ENCODE data around the gene SLC16A6. TPM values are rescaled to one million over a fixed set of nuclear protein-coding genes. Genes with fewer than 3 reads are reported as not detected.

Gene SLC16A6
- total and polyA plus RNA-seq, 2 of the 4 experiments (the other 2 are of a cell fraction), result 0.22 to 0.54 TPM

GRCh38 chr17:68304706-68305105, 13.8 kb upstream of the SLC16A6 start:
- H4K5ac ChIP-seq (ENCODE audit: low read depth, low read length), result no peak overlapping the region
- no peak overlapping the region for H3K27ac ChIP-seq (ENCODE audit: insufficient read depth, low read length)
- H3K27me3 ChIP-seq (ENCODE audit: control insufficient read depth, insufficient read depth, low read length), result no peaks in the 10 kb centered on the region
- no peaks in the 10 kb centered on the region for H4K20me1 ChIP-seq (ENCODE audit: insufficient read depth, low read length)
- DNase-seq (no peak), ATAC-seq (ENCODE audit: low read depth) (no peak)
- no peak overlapping the region for H2BK15ac ChIP-seq (ENCODE audit: low read depth, low read length)
- intact Hi-C loops (cut with micrococcal nuclease), result no loop called here
- BruUV-seq (replicated peaks), result no TSS peak
- H2AK9ac ChIP-seq (replicated peaks; ENCODE audit: low read depth, low read length, poor library complexity), result no peak overlapping the region
- no peaks in the 10 kb centered on the region for H3K9me3 ChIP-seq (ENCODE audit: control insufficient read depth, insufficient read depth, low read length)
- H3K4me1 ChIP-seq (ENCODE audit: control insufficient read depth, insufficient read depth, low read length), result peaks cover 3% of the 10 kb centered on the region; the same call in 1 of the 2 replicates
- no peak overlapping the region for H3K9ac ChIP-seq (ENCODE audit: low read depth, low read length)
- dilution Hi-C loops (cut with HindIII; ENCODE audit: low sequenced_read_pairs, unreplicated experiment), result no loop called here
- H2BK20ac ChIP-seq (ENCODE audit: low read depth, low read length), result no peak overlapping the region
- H3K56ac ChIP-seq (ENCODE audit: extremely low read depth, insufficient read depth, low read length), result no peak overlapping the region
- no peak overlapping the region for H3K14ac ChIP-seq (replicated peaks; ENCODE audit: low read depth, low read length)
- no peaks in the 10 kb centered on the region for H3K36me3 ChIP-seq (ENCODE audit: control insufficient read depth, insufficient read depth, low read length)
- H3K9me1 ChIP-seq (ENCODE audit: insufficient read depth, low read length), result no peaks in the 10 kb centered on the region
- no peak overlapping the region for H3K4ac ChIP-seq (ENCODE audit: low read depth, low read length)
- no peak overlapping the region for H2BK120ac ChIP-seq (ENCODE audit: low read depth, low read length)
- no CpG with 5 or more reads among the region's 6 CpGs for WGBS, 2 experiments (ENCODE audit: extremely low coverage in 2 of 2, insufficient read length in 1 of 2)
- H2BK5ac ChIP-seq (ENCODE audit: low read depth, low read length, poor library complexity, severe bottlenecking), result no peak overlapping the region
- H3K4me3 ChIP-seq (ENCODE audit: insufficient read depth, low read depth, low read length), result no peak overlapping the region
- H2AK5ac ChIP-seq (ENCODE audit: low read depth, low read length), result no peak overlapping the region
- H4K8ac ChIP-seq (ENCODE audit: low read depth in 2 of 2, low read length in 2 of 2), result no peak overlapping the region
- H3K4me2 ChIP-seq (ENCODE audit: low read depth, low read length), result no peak overlapping the region
- in situ Hi-C loops (cut with MboI; ENCODE audit: low sequenced_read_pairs), result no loop called here
- ChIA-PET POLR2A (ENCODE audit: unreplicated experiment) (no interaction called here), CTCF (no interaction called here)
- no peak overlapping the region for H3K18ac ChIP-seq (ENCODE audit: low read depth, low read length)
- no peak overlapping the region for H2AFZ ChIP-seq (replicated peaks; ENCODE audit: low read length, poor library complexity)
- no peaks in the 10 kb centered on the region for H3K79me1 ChIP-seq (ENCODE audit: low read depth in 1 of 2, low read length in 2 of 2)
- H3K23ac ChIP-seq (ENCODE audit: low read depth, low read length), result no peak overlapping the region
- H4K91ac ChIP-seq (ENCODE audit: insufficient read depth, low read depth, low read length), result no peak overlapping the region
- no peak for TF ChIP-seq CHD1 (IDR thresholded peaks at IDR 0.05; ENCODE audit: low read depth, low read length)
- TF ChIP-seq NFE2L2 (IDR thresholded peaks at IDR 0.05; ENCODE audit: low read depth, low read length), result no peak
- TF ChIP-seq MAFK (IDR thresholded peaks at IDR 0.05; ENCODE audit: low read depth, low read length), result no peak
- no peak for TF ChIP-seq RFX5 (IDR thresholded peaks at IDR 0.05; ENCODE audit: low read depth, low read length)
- TF ChIP-seq FOS (IDR thresholded peaks at IDR 0.05; ENCODE audit: low read depth, low read length), result no peak
- no peak for TF ChIP-seq SMC3 (IDR thresholded peaks at IDR 0.05; ENCODE audit: low read depth, low read length)
- TF ChIP-seq MXI1 (IDR thresholded peaks at IDR 0.05; ENCODE audit: borderline replicate concordance, low read depth, low read length), result no peak
- no peak for TF ChIP-seq CTCF (conservative IDR thresholded peaks at IDR 0.05; ENCODE audit: low read depth, low read length)
- TF ChIP-seq ELK1 (IDR thresholded peaks at IDR 0.05; ENCODE audit: borderline replicate concordance, low read depth, low read length), result no peak
- TF ChIP-seq RCOR1 (IDR thresholded peaks at IDR 0.05; ENCODE audit: insufficient replicate concordance, low read length), result no peak
- no peak for TF ChIP-seq POLR2A (IDR thresholded peaks at IDR 0.05; ENCODE audit: low read depth, low read length)
- no peak for TF ChIP-seq CEBPB (IDR thresholded peaks at IDR 0.05; ENCODE audit: low read depth, low read length)
- TF ChIP-seq BHLHE40 (IDR thresholded peaks at IDR 0.05; ENCODE audit: low read depth, low read length), result no peak
- TF ChIP-seq MAZ (IDR thresholded peaks at IDR 0.05; ENCODE audit: borderline replicate concordance, low read depth, low read length), result no peak
- no peak for TF ChIP-seq RAD21 (IDR thresholded peaks at IDR 0.05; ENCODE audit: low read length)
- no peak for TF ChIP-seq USF2 (IDR thresholded peaks at IDR 0.05; ENCODE audit: low read depth, low read length)
